GM12878 (cell line): ENCODE data around the gene ERN2. TPM values are rescaled to one million over a fixed set of nuclear protein-coding genes. Genes with fewer than 3 reads are reported as not detected.

ENCODE experiments used
- ATAC-seq: fragments of 200-7000 bp; cut with Tn5 transposase; 3 replicates; pipeline ENCODE4 v1.9.1; 2020; ENCODE audit warnings: mild to moderate bottlenecking, moderate library complexity
- BruUV-seq: library from RNA; stranded (reverse); fragments of 400-500 nt; replicated peaks from 2 replicates; lab custom pipeline; 2021; lab: Mats Ljungman, UMichigan
- CTCF ChIA-PET: fragments of 300-600 bp; sonication (Branson Sonifier 250); formaldehyde crosslinking; extraction: SDS; loops from one replicate; lab custom pipeline; 2021; ENCODE audit warnings: inconsistent platforms; lab: Yijun Ruan, JAX
- POLR2A ChIA-PET: fragments of 350-600 bp; formaldehyde crosslinking; extraction: SDS; loops from one replicate; lab custom pipeline; 2021; ENCODE audit warnings: inconsistent platforms; lab: Charles Lee
- RAD21 ChIA-PET: fragments of 300-600 bp; sonication (Branson Sonifier 250); formaldehyde crosslinking; loops from one replicate; lab custom pipeline; 2023; ENCODE audit warnings: antibody characterized with exemption; ENCODE audit not compliant: unreplicated experiment; lab: Charles Lee
- SMC1A ChIA-PET: fragments of 300-600 bp; sonication (Branson Sonifier 250); formaldehyde crosslinking; loops from one replicate; lab custom pipeline; 2023; ENCODE audit not compliant: unreplicated experiment, uncharacterized antibody; lab: Charles Lee
- DNase-seq: peaks from one replicate; pipeline ENCODE4 v3.0.0-alpha.2; 2011; ENCODE audit warnings: low read depth, low spot score
- FAIRE-seq: peaks from 3 replicates; lab custom pipeline; 2011; peaks lifted over from hg19 to GRCh38; lab: Jason Lieb, UNC
- H2AFZ ChIP-seq: 2 replicates; pipeline ENCODE4 v1.6.0; 2011; ENCODE audit warnings: low read depth, low read length, control low read depth; ENCODE audit not compliant: control insufficient read depth
- H3K27ac ChIP-seq: 2 replicates; pipeline ENCODE4 v1.5.1; 2011; ENCODE audit warnings: control low read depth; ENCODE audit not compliant: control insufficient read depth, insufficient read depth
- H3K27me3 ChIP-seq, 2 experiments: replicated peaks in 1 of 2; 2 replicates each; pipeline versions ENCODE4 v1.6.0 to v1.6.1; 2011; ENCODE audit warnings: low read length in 1 of 2; ENCODE audit not compliant: control insufficient read depth in 2 of 2, insufficient read depth in 2 of 2
- H3K36me3 ChIP-seq, 2 experiments: 2 replicates each; pipeline ENCODE4 v1.5.1; 2011; ENCODE audit warnings: low read length in 1 of 2; ENCODE audit not compliant: control insufficient read depth in 2 of 2, insufficient read depth in 2 of 2
- H3K4me1 ChIP-seq: 2 replicates; pipeline ENCODE4 v1.6.1; 2011; ENCODE audit warnings: mild to moderate bottlenecking, low read length, moderate library complexity, mixed read lengths; ENCODE audit not compliant: control insufficient read depth, insufficient read depth
- H3K4me2 ChIP-seq: 2 replicates; pipeline ENCODE4 v1.6.0; 2011; ENCODE audit warnings: control low read depth; ENCODE audit not compliant: control insufficient read depth, insufficient read depth
- H3K4me3 ChIP-seq: fragments of 200-600 bp; sonication (generic); 2 replicates; pipeline ENCODE4 v1.5.1; 2016
- H3K79me2 ChIP-seq: 2 replicates; pipeline ENCODE4 v1.6.0; 2011; ENCODE audit warnings: low read length; ENCODE audit not compliant: control insufficient read depth, insufficient read depth
- H3K9ac ChIP-seq: 2 replicates; pipeline ENCODE4 v1.8.0; 2011; ENCODE audit warnings: low read length, control low read depth, mixed read lengths; ENCODE audit not compliant: control insufficient read depth, insufficient read depth
- H3K9me3 ChIP-seq: replicated peaks from 3 replicates; pipeline ENCODE4 v1.5.1; 2011; ENCODE audit warnings: mild to moderate bottlenecking, low read length; ENCODE audit not compliant: control insufficient read depth, insufficient read depth
- H4K20me1 ChIP-seq: 2 replicates; pipeline ENCODE4 v1.6.0; 2011; ENCODE audit not compliant: control insufficient read depth, insufficient read depth
- CREM ChIP-seq: IDR thresholded peaks from 2 replicates; pipeline ENCODE4 v1.6.1; 2014; ENCODE audit warnings: antibody characterized with exemption, low read depth
- EGR1 ChIP-seq, 2 experiments: IDR thresholded peaks; 1 replicate in 1 of 2; 2 replicates in 1 of 2; pipeline ENCODE4 v1.6.1; 2011 to 2012; ENCODE audit warnings: low read depth in 2 of 2, low read length in 2 of 2, borderline replicate concordance in 1 of 2, mild to moderate bottlenecking in 1 of 2, moderate library complexity in 1 of 2
- PML ChIP-seq: IDR thresholded peaks from 2 replicates; pipeline ENCODE4 v1.6.1; 2012; ENCODE audit warnings: low read length, inconsistent platforms
- RBBP5 ChIP-seq: fragments of 200-600 bp; sonication (generic); conservative IDR thresholded peaks from 2 replicates; pipeline ENCODE4 v1.6.1; 2016
- TCF7 ChIP-seq: IDR thresholded peaks from 2 replicates; pipeline ENCODE4 v1.6.1; 2014; ENCODE audit warnings: antibody characterized with exemption, borderline replicate concordance
- ZNF274 ChIP-seq: IDR thresholded peaks from one replicate; pipeline ENCODE4 v1.8.0; 2011; ENCODE audit not compliant: insufficient read length, insufficient read depth
- WGBS: methylation state at CpG from one replicate; pipeline ENCODE4 v1.1.6; 2016; ENCODE audit warnings: low lambda C conversion rate; ENCODE audit not compliant: insufficient replicate concordance, insufficient coverage; ENCODE audit errors: missing lambda C conversion rate; 5-methylcytosine and 5-hydroxymethylcytosine counted together
- in situ Hi-C: fragments of 300-500 bp; cut with MboI; formaldehyde crosslinking; loops from 9 replicates; pipeline ENCODE4 v1.14.3; 2018; ENCODE audit warnings: mixed read lengths
- intact Hi-C: fragments of 100-400 bp; cut with micrococcal nuclease; formaldehyde crosslinking; loops from one replicate; pipeline ENCODE4 v1.14.2; 2022; ENCODE audit not compliant: unreplicated experiment
- polyA plus RNA-seq, 11 experiments: library from polyadenylated mRNA; depleted of rRNA in 4 of 11; unstranded in 6 of 11; stranded (reverse) in 5 of 11; fragments of >200 nt; fragmentation: Nextera tagmentation in 4 of 11; fragmentation: Illumina TruSeq in 1 of 11; extraction: Ambion mirVana in 4 of 11; extraction: Trizol in 1 of 11; gene quantifications; 1 replicate in 1 of 11; 2 replicates in 10 of 11; pipeline versions ENCODE4 v1.2.1 to v1.2.3, GENCODE V29; 2011 to 2016; ENCODE audit warnings: inconsistent platforms in 2 of 11, missing spikeins in 2 of 11, low read depth in 1 of 11
- total RNA-seq, 4 experiments: library from RNA; depleted of rRNA in 3 of 4; stranded (reverse); fragments of >200 nt in 3 of 4; fragmentation: Illumina TruSeq in 1 of 4; extraction: Trizol in 1 of 4; gene quantifications; 2 replicates each; pipeline versions ENCODE4 v1.2.1 to v1.2.3, GENCODE V29; 2013 to 2021
- TF ChIP-seq, protein P1 (sequence below): fragments of 450-650 bp; IDR thresholded peaks from 2 replicates; pipeline ENCODE4 v1.6.1; 2017; ENCODE audit warnings: borderline replicate concordance
- TF ChIP-seq, protein P2 (sequence below): fragments of 450-650 bp; IDR thresholded peaks from 2 replicates; pipeline ENCODE4 v1.6.1; 2017; ENCODE audit warnings: mild to moderate bottlenecking, moderate library complexity
- TF ChIP-seq, protein P3 (sequence below): IDR thresholded peaks from 2 replicates; pipeline ENCODE4 v1.6.1; 2012; ENCODE audit warnings: low read depth, low read length, improper control_type of control experiment
- TF ChIP-seq, protein P4 (sequence below): IDR thresholded peaks from 2 replicates; pipeline ENCODE4 v1.6.1; 2012; ENCODE audit warnings: low read length, inconsistent platforms

The ERN2 gene
- total and polyA plus RNA-seq, 10 of the 15 experiments (the other 5 are each of a cell fraction or from before 2014, with no cell fraction given), result 0.06 to 0.95 (median 0.36) TPM; not detected in 5

DNA sequence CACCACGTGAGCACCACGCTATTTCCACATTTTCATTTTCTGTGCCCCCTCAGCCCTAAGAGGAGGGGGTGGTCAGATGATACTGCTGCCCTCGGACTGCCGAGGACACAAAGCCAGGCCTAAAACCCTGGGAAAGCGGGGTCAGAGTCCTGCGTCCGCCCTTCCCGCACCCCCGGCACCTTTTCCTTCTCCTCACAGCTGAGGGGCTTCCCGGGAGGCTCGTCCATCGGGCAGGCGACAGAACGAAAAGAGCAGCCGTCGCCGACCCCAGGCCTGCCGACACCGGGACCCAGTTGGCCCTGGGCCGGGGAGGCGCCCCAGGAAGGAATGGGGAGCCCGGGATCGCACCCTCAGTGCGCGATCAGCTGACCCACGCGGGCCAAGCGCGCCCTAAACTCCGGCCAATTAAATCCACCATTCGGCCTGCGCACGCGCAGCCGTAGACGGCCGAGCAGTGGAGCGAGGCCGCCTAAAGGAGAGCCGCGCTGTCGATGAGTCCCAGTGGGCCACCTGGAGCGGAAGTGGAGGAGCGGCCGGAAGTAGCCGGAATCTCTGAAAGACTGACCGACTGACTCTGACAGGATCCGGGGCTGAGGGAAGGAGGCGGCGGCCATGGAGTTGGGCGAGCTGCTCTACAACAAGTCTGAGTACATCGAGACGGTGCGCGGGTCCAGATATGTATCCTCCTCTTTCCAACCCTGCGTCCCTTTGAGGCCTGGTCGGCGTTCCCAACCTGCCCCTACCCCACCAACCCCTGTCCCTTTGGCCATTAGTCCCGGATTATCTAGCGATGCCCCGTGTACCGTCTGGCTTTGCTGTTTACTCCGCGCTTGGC lies 71.9 kb downstream of the ERN2 start, which contains the start of the genes DCTN5 and PALB2:
DCTN5 (plus strand) TSS at position 536 of the 835 bp plus-strand sequence; CDS start at position 613, 77 bp downstream.
PALB2 (minus strand) TSS at position 380 of the 835 bp plus-strand sequence; CDS start at position 227, 153 bp downstream.
- POLR2A ChIA-PET, result interaction anchor here (0.6 to 1.3 kb wide), 3 partner anchors 36 to 50 kb away, joined by 3 to 7 read pairs (median 4); partner anchors contain the start of gene PLK1
- no peaks in the 10 kb centered on the region for H4K20me1 ChIP-seq
- peaks cover 43% of the 10 kb centered on the region for H3K79me2 ChIP-seq
- peak within 1 kb of the TSS; percentile 84 for H3K27ac ChIP-seq
- FAIRE-seq (peak; percentile 94), ATAC-seq (peak; percentile 96), DNase-seq (peak; percentile 83)
- H3K4me3 ChIP-seq, result peak within 1 kb of the TSS; percentile 92
- SMC1A ChIA-PET, result interaction anchor here (0.8 to 1.6 kb wide), 6 partner anchors 11 to 39 kb away, joined by 3 read pairs; partner anchors contain the start of gene PLK1
- no peaks in the 10 kb centered on the region for H3K27me3 ChIP-seq
- intact Hi-C loops, result loop anchor here (1.0 to 10.0 kb wide), 3 partner anchors 36 to 894 kb away; partner anchors contain the start of genes EARS2, PLK1, RBBP6 and UBFD1
- H3K9me3 ChIP-seq, result no peaks in the 10 kb centered on the region
- no TSS peak for BruUV-seq
- CTCF ChIA-PET, result interaction anchor here (0.5 to 1.2 kb wide), 4 partner anchors 22 to 374 kb away, joined by 3 read pairs; no protein-coding TSS in a partner anchor
- in situ Hi-C loops, result no loop called here
- RAD21 ChIA-PET, result interaction anchor here (1.1 to 1.2 kb wide), 2 partner anchors 11 to 12 kb away, joined by 3 read pairs; no protein-coding TSS in a partner anchor
- H3K4me2 ChIP-seq, result peak within 1 kb of the TSS; percentile 92
- H3K9ac ChIP-seq, result peak within 1 kb of the TSS; percentile 89
- H3K36me3 ChIP-seq, result peaks cover 0 to 12% of the 10 kb centered on the region in 2 experiments; a peak in 2 of 4 replicates
- peak within 1 kb of the TSS; percentile 85 for H2AFZ ChIP-seq
- H3K4me1 ChIP-seq, result peaks cover 3% of the 10 kb centered on the region; the same call in 1 of the 2 replicates
- 1% methylated on average over 56 of the region's 64 CpGs for WGBS
- TF ChIP-seq TCF7, result no peak
- peak in 1 of 2 experiments; percentile 39; a peak in 1 of 3 replicates for TF ChIP-seq EGR1 (IDR thresholded peaks at IDR 0.05; ENCODE audit: borderline replicate concordance in 1 of 2, low read depth in 2 of 2, low read length in 2 of 2)
- no peak for TF ChIP-seq RBBP5
- no peak for TF ChIP-seq ZNF274
- TF ChIP-seq, protein P1, sequence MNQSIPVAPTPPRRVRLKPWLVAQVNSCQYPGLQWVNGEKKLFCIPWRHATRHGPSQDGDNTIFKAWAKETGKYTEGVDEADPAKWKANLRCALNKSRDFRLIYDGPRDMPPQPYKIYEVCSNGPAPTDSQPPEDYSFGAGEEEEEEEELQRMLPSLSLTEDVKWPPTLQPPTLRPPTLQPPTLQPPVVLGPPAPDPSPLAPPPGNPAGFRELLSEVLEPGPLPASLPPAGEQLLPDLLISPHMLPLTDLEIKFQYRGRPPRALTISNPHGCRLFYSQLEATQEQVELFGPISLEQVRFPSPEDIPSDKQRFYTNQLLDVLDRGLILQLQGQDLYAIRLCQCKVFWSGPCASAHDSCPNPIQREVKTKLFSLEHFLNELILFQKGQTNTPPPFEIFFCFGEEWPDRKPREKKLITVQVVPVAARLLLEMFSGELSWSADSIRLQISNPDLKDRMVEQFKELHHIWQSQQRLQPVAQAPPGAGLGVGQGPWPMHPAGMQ, result no peak
- TF ChIP-seq CREM, result peak; percentile 87
- TF ChIP-seq, protein P2, sequence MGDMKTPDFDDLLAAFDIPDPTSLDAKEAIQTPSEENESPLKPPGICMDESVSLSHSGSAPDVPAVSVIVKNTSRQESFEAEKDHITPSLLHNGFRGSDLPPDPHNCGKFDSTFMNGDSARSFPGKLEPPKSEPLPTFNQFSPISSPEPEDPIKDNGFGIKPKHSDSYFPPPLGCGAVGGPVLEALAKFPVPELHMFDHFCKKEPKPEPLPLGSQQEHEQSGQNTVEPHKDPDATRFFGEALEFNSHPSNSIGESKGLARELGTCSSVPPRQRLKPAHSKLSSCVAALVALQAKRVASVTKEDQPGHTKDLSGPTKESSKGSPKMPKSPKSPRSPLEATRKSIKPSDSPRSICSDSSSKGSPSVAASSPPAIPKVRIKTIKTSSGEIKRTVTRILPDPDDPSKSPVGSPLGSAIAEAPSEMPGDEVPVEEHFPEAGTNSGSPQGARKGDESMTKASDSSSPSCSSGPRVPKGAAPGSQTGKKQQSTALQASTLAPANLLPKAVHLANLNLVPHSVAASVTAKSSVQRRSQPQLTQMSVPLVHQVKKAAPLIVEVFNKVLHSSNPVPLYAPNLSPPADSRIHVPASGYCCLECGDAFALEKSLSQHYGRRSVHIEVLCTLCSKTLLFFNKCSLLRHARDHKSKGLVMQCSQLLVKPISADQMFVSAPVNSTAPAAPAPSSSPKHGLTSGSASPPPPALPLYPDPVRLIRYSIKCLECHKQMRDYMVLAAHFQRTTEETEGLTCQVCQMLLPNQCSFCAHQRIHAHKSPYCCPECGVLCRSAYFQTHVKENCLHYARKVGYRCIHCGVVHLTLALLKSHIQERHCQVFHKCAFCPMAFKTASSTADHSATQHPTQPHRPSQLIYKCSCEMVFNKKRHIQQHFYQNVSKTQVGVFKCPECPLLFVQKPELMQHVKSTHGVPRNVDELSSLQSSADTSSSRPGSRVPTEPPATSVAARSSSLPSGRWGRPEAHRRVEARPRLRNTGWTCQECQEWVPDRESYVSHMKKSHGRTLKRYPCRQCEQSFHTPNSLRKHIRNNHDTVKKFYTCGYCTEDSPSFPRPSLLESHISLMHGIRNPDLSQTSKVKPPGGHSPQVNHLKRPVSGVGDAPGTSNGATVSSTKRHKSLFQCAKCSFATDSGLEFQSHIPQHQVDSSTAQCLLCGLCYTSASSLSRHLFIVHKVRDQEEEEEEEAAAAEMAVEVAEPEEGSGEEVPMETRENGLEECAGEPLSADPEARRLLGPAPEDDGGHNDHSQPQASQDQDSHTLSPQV, result no peak
- TF ChIP-seq, protein P3, sequence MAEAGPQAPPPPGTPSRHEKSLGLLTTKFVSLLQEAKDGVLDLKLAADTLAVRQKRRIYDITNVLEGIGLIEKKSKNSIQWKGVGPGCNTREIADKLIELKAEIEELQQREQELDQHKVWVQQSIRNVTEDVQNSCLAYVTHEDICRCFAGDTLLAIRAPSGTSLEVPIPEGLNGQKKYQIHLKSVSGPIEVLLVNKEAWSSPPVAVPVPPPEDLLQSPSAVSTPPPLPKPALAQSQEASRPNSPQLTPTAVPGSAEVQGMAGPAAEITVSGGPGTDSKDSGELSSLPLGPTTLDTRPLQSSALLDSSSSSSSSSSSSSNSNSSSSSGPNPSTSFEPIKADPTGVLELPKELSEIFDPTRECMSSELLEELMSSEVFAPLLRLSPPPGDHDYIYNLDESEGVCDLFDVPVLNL, result peak; percentile 84
- TF ChIP-seq, protein P4, sequence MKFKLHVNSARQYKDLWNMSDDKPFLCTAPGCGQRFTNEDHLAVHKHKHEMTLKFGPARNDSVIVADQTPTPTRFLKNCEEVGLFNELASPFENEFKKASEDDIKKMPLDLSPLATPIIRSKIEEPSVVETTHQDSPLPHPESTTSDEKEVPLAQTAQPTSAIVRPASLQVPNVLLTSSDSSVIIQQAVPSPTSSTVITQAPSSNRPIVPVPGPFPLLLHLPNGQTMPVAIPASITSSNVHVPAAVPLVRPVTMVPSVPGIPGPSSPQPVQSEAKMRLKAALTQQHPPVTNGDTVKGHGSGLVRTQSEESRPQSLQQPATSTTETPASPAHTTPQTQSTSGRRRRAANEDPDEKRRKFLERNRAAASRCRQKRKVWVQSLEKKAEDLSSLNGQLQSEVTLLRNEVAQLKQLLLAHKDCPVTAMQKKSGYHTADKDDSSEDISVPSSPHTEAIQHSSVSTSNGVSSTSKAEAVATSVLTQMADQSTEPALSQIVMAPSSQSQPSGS, result no peak
- peak; percentile 45; the same call in 1 of the 2 replicates for TF ChIP-seq PML
